ENCODE results near the gene TNFAIP8. TPM values are rescaled to one million over a fixed set of nuclear protein-coding genes. Genes with fewer than 3 reads are reported as not detected.
A peak's percentile ranks its signal among the peaks of the same experiment; 100 is the strongest.

Gene TNFAIP8
- polyA plus RNA-seq, 1 of the 3 experiments (the other 2 are of a cell fraction), result 31.3 TPM

GRCh38 chr5:119388619-119389190 is 32.9 kb downstream of the TNFAIP8 start:
- Histone ChIP-seq H3K27me3 (ENCODE audit: insufficient read depth) (no peaks in the 10 kb centered on the region), H3K9me2 (no peaks in the 10 kb centered on the region), H3K9me3 (no peaks in the 10 kb centered on the region), H4K20me1 (ENCODE audit: insufficient read depth) (no peaks in the 10 kb centered on the region), H2AFZ (ENCODE audit: low read depth) (no peak overlapping the region), H3K4me2 (peak overlapping the region; percentile 63; the same call in 1 of the 2 replicates), H3K9ac (no peak overlapping the region), H3F3A (replicated peaks; ENCODE audit: insufficient read depth) (peaks cover 32% of the 10 kb centered on the region), H3K4me1 (ENCODE audit: control insufficient read depth in 1 of 2, insufficient read depth in 2 of 2, low read depth in 1 of 2, low read length in 1 of 2) (peaks cover 13 to 29% of the 10 kb centered on the region in 2 experiments), H3K4me3 (ENCODE audit: low read depth in 2 of 2, low read length in 1 of 2) (no peak overlapping the region), H3K36me3 (replicated peaks in 1 of 2; ENCODE audit: control insufficient read depth in 1 of 2, insufficient read depth in 2 of 2, low read length in 1 of 2) (no peaks in the 10 kb centered on the region), H3K79me2 (ENCODE audit: insufficient read depth) (peaks cover 25% of the 10 kb centered on the region), H3K27ac (ENCODE audit: low read depth in 2 of 2, low read length in 1 of 2) (peak overlapping the region in 1 of 2 experiments; percentile 64; a peak in 1 of 4 replicates)
- WGBS (ENCODE audit: low lambda C conversion rate), result 96% methylated on average over 5 of the region's 5 CpGs
- POLR2A ChIA-PET, result no interaction called here
- CTCF ChIA-PET, result interaction anchor here (1.6 kb wide), 1 partner anchor 23 kb away, joined by 9 read pairs; no protein-coding TSS in a partner anchor
- no peak for DNase-seq
- TF ChIP-seq MEF2A (IDR thresholded peaks at IDR 0.05; ENCODE audit: borderline replicate concordance, low read depth), result no peak
- TF ChIP-seq GATA2 (CRISPR knock-in tag; IDR thresholded peaks at IDR 0.05), result no peak
- TF ChIP-seq, protein P1, sequence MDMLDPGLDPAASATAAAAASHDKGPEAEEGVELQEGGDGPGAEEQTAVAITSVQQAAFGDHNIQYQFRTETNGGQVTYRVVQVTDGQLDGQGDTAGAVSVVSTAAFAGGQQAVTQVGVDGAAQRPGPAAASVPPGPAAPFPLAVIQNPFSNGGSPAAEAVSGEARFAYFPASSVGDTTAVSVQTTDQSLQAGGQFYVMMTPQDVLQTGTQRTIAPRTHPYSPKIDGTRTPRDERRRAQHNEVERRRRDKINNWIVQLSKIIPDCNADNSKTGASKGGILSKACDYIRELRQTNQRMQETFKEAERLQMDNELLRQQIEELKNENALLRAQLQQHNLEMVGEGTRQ (IDR thresholded peaks at IDR 0.05; ENCODE audit: borderline replicate concordance, low read depth, low read length), result no peak
- no peak for TF ChIP-seq ELF1 (IDR thresholded peaks at IDR 0.05)
- no peak for TF ChIP-seq ZBTB33 (IDR thresholded peaks at IDR 0.05; ENCODE audit: borderline replicate concordance, low read depth)
- TF ChIP-seq RCOR1 (IDR thresholded peaks at IDR 0.05; ENCODE audit: low read length), result no peak

GRCh38 chr5:119389288-119390030 is 33.6 kb downstream of the TNFAIP8 start:
- H3K4me2 ChIP-seq, result peak overlapping the region; percentile 63
- H3K36me3 ChIP-seq (replicated peaks in 1 of 2; ENCODE audit: control insufficient read depth in 1 of 2, insufficient read depth in 2 of 2, low read length in 1 of 2), result no peaks in the 10 kb centered on the region
- no peak overlapping the region for H2AFZ ChIP-seq (ENCODE audit: low read depth)
- H3K9ac ChIP-seq, result peak overlapping the region; percentile 17; the same call in 1 of the 2 replicates
- 53% methylated on average over 3 of the region's 3 CpGs for WGBS (ENCODE audit: low lambda C conversion rate)
- ChIA-PET CTCF (interaction anchor here (1.1 to 1.6 kb wide), 2 partner anchors 22 to 401 kb away, joined by 4 to 9 read pairs; partner anchors contain the start of gene DTWD2), POLR2A (no interaction called here)
- H3K27ac ChIP-seq (ENCODE audit: low read depth in 2 of 2, low read length in 1 of 2), result peak overlapping the region; percentile 64
- H3K4me3 ChIP-seq (ENCODE audit: low read depth in 2 of 2, low read length in 1 of 2), result no peak overlapping the region; a peak in 1 of 4 replicates
- peaks cover 25% of the 10 kb centered on the region for H3K79me2 ChIP-seq (ENCODE audit: insufficient read depth)
- H3K27me3 ChIP-seq (ENCODE audit: insufficient read depth), result no peaks in the 10 kb centered on the region
- H3F3A ChIP-seq (replicated peaks; ENCODE audit: insufficient read depth), result peaks cover 39% of the 10 kb centered on the region
- H3K9me2 ChIP-seq, result no peaks in the 10 kb centered on the region
- no peak for DNase-seq
- H3K4me1 ChIP-seq (ENCODE audit: control insufficient read depth in 1 of 2, insufficient read depth in 2 of 2, low read depth in 1 of 2, low read length in 1 of 2), result peaks cover 13 to 29% of the 10 kb centered on the region in 2 experiments
- no peaks in the 10 kb centered on the region for H3K9me3 ChIP-seq
- no peaks in the 10 kb centered on the region for H4K20me1 ChIP-seq (ENCODE audit: insufficient read depth)
- TF ChIP-seq EP300 (IDR thresholded peaks at IDR 0.05; ENCODE audit: borderline replicate concordance in 1 of 2, low read depth in 1 of 2, low read length in 1 of 2), result peak in 1 of 2 experiments; percentile 64; a peak in 1 of 4 replicates
- TF ChIP-seq, protein P2, sequence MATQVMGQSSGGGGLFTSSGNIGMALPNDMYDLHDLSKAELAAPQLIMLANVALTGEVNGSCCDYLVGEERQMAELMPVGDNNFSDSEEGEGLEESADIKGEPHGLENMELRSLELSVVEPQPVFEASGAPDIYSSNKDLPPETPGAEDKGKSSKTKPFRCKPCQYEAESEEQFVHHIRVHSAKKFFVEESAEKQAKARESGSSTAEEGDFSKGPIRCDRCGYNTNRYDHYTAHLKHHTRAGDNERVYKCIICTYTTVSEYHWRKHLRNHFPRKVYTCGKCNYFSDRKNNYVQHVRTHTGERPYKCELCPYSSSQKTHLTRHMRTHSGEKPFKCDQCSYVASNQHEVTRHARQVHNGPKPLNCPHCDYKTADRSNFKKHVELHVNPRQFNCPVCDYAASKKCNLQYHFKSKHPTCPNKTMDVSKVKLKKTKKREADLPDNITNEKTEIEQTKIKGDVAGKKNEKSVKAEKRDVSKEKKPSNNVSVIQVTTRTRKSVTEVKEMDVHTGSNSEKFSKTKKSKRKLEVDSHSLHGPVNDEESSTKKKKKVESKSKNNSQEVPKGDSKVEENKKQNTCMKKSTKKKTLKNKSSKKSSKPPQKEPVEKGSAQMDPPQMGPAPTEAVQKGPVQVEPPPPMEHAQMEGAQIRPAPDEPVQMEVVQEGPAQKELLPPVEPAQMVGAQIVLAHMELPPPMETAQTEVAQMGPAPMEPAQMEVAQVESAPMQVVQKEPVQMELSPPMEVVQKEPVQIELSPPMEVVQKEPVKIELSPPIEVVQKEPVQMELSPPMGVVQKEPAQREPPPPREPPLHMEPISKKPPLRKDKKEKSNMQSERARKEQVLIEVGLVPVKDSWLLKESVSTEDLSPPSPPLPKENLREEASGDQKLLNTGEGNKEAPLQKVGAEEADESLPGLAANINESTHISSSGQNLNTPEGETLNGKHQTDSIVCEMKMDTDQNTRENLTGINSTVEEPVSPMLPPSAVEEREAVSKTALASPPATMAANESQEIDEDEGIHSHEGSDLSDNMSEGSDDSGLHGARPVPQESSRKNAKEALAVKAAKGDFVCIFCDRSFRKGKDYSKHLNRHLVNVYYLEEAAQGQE (IDR thresholded peaks at IDR 0.05; ENCODE audit: low read depth, low read length), result no peak
- TF ChIP-seq EZH2phosphoT487 (IDR thresholded peaks at IDR 0.05; ENCODE audit: borderline replicate concordance, low read depth), result no peak
- peak; percentile 9; the same call in 1 of the 2 replicates for TF ChIP-seq TEAD4 (IDR thresholded peaks at IDR 0.05; ENCODE audit: borderline replicate concordance, insufficient read depth)
- no peak for TF ChIP-seq MXI1 (IDR thresholded peaks at IDR 0.05; ENCODE audit: low read depth, low read length)
- no peak for TF ChIP-seq ZBTB33 (IDR thresholded peaks at IDR 0.05; ENCODE audit: borderline replicate concordance, low read depth)
- no peak for TF ChIP-seq RAD21 (IDR thresholded peaks at IDR 0.05; ENCODE audit: low read length)
- TF ChIP-seq MEF2A (IDR thresholded peaks at IDR 0.05; ENCODE audit: borderline replicate concordance, low read depth), result no peak
- TF ChIP-seq FOXJ3 (CRISPR knock-in tag; IDR thresholded peaks at IDR 0.05), result no peak
- no peak for TF ChIP-seq JUND (IDR thresholded peaks at IDR 0.05)

All from SK-N-SH (cell line).